ENCODE measurements around the gene RGS6. TPM values are rescaled to one million over a fixed set of nuclear protein-coding genes. Genes with fewer than 3 reads are reported as not detected.

Gene RGS6
- polyA plus RNA-seq, 3 donors: not detected

DNA sequence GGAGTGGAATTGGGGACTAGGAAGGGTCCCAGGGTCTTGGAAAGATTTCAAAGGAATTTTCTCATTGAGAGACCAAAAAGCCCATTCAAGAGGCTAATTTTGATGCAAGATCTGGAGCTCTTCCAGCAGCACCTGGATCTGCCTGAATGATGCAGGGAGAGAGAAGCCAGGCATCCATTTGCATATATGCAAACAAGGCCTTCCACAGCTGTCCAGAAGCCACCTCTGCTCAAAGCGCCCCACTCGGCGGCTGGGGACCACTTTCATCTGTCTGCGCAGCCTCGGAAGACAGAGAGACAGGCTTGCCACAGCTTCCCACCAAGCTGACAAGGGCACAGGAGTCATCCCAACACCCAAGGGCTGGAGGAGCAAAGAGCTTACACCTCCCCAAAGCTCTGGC lies 666.1 kb downstream of the RGS6 start:
- Mint-ChIP-seq H3K9me3 (no peaks in the 10 kb centered on the region), H3K4me3 (no peak overlapping the region), H3K27ac (no peak overlapping the region), H3K4me1 (peaks cover 5% of the 10 kb centered on the region), H3K36me3 (no peaks in the 10 kb centered on the region), H3K27me3 (ENCODE audit: low read depth in 3 of 3) (peaks cover 27 to 44% (median 33%) of the 10 kb centered on the region in 3 donors)
- Histone ChIP-seq H2AFZ (ENCODE audit: insufficient read depth, low read depth, low read length, poor library complexity, severe bottlenecking) (no peak overlapping the region), H3K27ac (ENCODE audit: low read depth in 1 of 2, low read length in 2 of 2) (no peak overlapping the region), H3K4me1 (ENCODE audit: control insufficient read depth in 1 of 2, insufficient read depth in 2 of 2, low read length in 2 of 2) (no peaks in the 10 kb centered on the region), H3K9me3 (replicated peaks in 1 of 2; ENCODE audit: control insufficient read depth in 1 of 2, insufficient read depth in 1 of 2, low read length in 2 of 2) (no peaks in the 10 kb centered on the region), H3K27me3 (ENCODE audit: control insufficient read depth in 2 of 2, insufficient read depth in 2 of 2, low read length in 2 of 2) (peaks cover 0 to 8% of the 10 kb centered on the region in 2 donors), H3K79me2 (ENCODE audit: insufficient read depth, low read length) (no peaks in the 10 kb centered on the region), H3K4me3 (replicated peaks in 1 of 3; ENCODE audit: low read depth in 2 of 3, low read length in 3 of 3) (no peak overlapping the region), H4K20me1 (ENCODE audit: insufficient read depth, low read length) (no peaks in the 10 kb centered on the region), H3K36me3 (replicated peaks in 1 of 2; ENCODE audit: control insufficient read depth in 1 of 2, insufficient read depth in 2 of 2, low read length in 2 of 2) (no peaks in the 10 kb centered on the region), H3K9ac (ENCODE audit: insufficient read depth, low read length, poor library complexity, severe bottlenecking) (no peak overlapping the region), H3K4me2 (replicated peaks; ENCODE audit: extremely low read depth, low read length, poor library complexity, severe bottlenecking) (no peak overlapping the region)
- 93% methylated on average over 5 of the region's 5 CpGs for WGBS (ENCODE audit: insufficient coverage)
- DNase-seq: no peak
- intact Hi-C loops (cut with micrococcal nuclease): no loop called here
- TF ChIP-seq, protein P1, sequence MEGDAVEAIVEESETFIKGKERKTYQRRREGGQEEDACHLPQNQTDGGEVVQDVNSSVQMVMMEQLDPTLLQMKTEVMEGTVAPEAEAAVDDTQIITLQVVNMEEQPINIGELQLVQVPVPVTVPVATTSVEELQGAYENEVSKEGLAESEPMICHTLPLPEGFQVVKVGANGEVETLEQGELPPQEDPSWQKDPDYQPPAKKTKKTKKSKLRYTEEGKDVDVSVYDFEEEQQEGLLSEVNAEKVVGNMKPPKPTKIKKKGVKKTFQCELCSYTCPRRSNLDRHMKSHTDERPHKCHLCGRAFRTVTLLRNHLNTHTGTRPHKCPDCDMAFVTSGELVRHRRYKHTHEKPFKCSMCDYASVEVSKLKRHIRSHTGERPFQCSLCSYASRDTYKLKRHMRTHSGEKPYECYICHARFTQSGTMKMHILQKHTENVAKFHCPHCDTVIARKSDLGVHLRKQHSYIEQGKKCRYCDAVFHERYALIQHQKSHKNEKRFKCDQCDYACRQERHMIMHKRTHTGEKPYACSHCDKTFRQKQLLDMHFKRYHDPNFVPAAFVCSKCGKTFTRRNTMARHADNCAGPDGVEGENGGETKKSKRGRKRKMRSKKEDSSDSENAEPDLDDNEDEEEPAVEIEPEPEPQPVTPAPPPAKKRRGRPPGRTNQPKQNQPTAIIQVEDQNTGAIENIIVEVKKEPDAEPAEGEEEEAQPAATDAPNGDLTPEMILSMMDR (IDR thresholded peaks at IDR 0.05): no peak

DNA sequence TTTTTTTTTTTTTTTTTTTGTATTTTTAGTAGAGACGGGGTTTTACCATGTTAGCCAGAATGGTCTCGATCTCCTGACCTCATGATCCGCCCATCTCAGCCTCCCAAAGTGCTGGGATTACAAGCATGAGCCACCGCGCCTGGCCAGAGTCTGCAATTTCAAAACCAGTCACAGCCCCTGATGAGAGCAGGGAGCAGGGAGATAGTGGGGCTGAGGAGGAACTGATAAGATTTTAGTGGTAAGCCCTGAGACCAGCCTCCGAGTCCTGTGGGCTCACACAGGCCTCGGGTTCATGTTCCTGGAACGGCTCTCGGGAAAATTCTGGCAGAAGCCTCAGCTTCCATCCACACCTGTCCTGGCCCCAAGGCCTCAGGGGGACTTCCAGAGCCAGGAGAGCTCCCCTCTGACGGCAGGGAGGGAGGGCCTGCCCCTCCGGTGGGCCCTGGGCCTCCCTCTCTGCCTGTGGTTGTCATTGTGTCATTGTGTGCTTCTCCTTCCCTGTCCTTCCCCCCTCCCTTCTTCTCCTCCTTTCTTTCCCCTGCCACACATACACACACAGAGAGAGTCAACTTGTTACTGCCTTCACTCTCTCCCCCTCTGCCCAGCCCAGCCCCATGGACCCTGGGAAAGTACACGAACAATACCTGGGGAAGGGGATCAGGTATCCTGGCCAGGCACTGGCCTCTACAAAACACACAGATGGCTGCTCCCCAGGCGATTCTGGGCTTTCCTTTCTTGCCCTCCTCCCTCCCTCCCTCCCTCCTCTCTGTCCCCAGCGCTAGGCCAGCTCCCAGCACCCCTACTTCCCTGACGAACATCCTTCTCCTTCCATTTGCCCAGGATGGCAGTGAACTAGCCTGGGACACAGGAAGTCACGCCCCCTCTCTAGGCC lies 667.6 kb downstream of the RGS6 start:
- no peak overlapping the region for H2AFZ ChIP-seq (ENCODE audit: insufficient read depth, low read depth, low read length, poor library complexity, severe bottlenecking)
- no peak overlapping the region for H3K9ac ChIP-seq (ENCODE audit: insufficient read depth, low read length, poor library complexity, severe bottlenecking)
- no peak for DNase-seq
- WGBS (ENCODE audit: insufficient coverage): 65% methylated on average over 11 of the region's 16 CpGs
- no peaks in the 10 kb centered on the region for H3K36me3 ChIP-seq (replicated peaks in 1 of 2; ENCODE audit: control insufficient read depth in 1 of 2, insufficient read depth in 2 of 2, low read length in 2 of 2)
- Mint-ChIP-seq H3K27ac (no peak overlapping the region), H3K4me1 (peaks cover 5% of the 10 kb centered on the region), H3K27me3 (ENCODE audit: low read depth in 3 of 3) (peaks cover 18 to 34% (median 26%) of the 10 kb centered on the region in 3 donors), H3K9me3 (peaks cover 0 to 2% (median 0%) of the 10 kb centered on the region in 7 donors), H3K36me3 (no peaks in the 10 kb centered on the region), H3K4me3 (no peak overlapping the region)
- H3K79me2 ChIP-seq (ENCODE audit: insufficient read depth, low read length): no peaks in the 10 kb centered on the region
- no peak overlapping the region for H3K4me2 ChIP-seq (replicated peaks; ENCODE audit: extremely low read depth, low read length, poor library complexity, severe bottlenecking)
- no peaks in the 10 kb centered on the region for H3K4me1 ChIP-seq (ENCODE audit: control insufficient read depth in 1 of 2, insufficient read depth in 2 of 2, low read length in 2 of 2)
- no peak overlapping the region for H3K4me3 ChIP-seq (replicated peaks in 1 of 3; ENCODE audit: low read depth in 2 of 3, low read length in 3 of 3)
- TF ChIP-seq, protein P1 (IDR thresholded peaks at IDR 0.05): no peak
- no peak overlapping the region for H3K27ac ChIP-seq (ENCODE audit: low read depth in 1 of 2, low read length in 2 of 2)
- H4K20me1 ChIP-seq (ENCODE audit: insufficient read depth, low read length): no peaks in the 10 kb centered on the region
- no peaks in the 10 kb centered on the region for H3K9me3 ChIP-seq (replicated peaks in 1 of 2; ENCODE audit: control insufficient read depth in 1 of 2, insufficient read depth in 1 of 2, low read length in 2 of 2)
- peaks cover 0 to 4% of the 10 kb centered on the region in 2 donors for H3K27me3 ChIP-seq (ENCODE audit: control insufficient read depth in 2 of 2, insufficient read depth in 2 of 2, low read length in 2 of 2)
- intact Hi-C loops (cut with micrococcal nuclease): no loop called here
